Natural killer cell (primary cell): ENCODE data around the gene PCDH1. TPM values are rescaled to one million over a fixed set of nuclear protein-coding genes. Genes with fewer than 3 reads are reported as not detected.

Source experiments
- ATAC-seq, 3 donors: fragments of 150-1000 bp in 2 of 3; fragments of 200-7000 bp in 1 of 3; cut with Tn5 transposase; 1 replicate in 1 of 3; 2 replicates in 2 of 3; pipeline ENCODE4 v1.10.0; 2021; ENCODE audit warnings: mild to moderate bottlenecking in 2 of 3, moderate library complexity in 2 of 3
- DNase-seq, 2 donors: peaks; one replicate each; pipeline versions ENCODE4 v3.0.0 to v3.0.0-alpha.2; 2013 to 2021; ENCODE audit warnings: mixed read lengths in 1 of 2
- H3K27ac ChIP-seq: one replicate; pipeline ENCODE4 v1.5.1; 2013; ENCODE audit warnings: mild to moderate bottlenecking, low read length
- H3K27me3 ChIP-seq: one replicate; pipeline ENCODE4 v1.6.1; 2013; ENCODE audit warnings: low read length; ENCODE audit not compliant: control insufficient read depth, insufficient read depth
- H3K36me3 ChIP-seq: one replicate; pipeline ENCODE4 v1.6.1; 2013; ENCODE audit warnings: low read length; ENCODE audit not compliant: control insufficient read depth, insufficient read depth
- H3K4me1 ChIP-seq: one replicate; pipeline ENCODE4 v1.6.1; 2013; ENCODE audit warnings: low read length; ENCODE audit not compliant: control insufficient read depth, insufficient read depth
- H3K4me3 ChIP-seq: one replicate; pipeline ENCODE4 v1.5.1; 2013; ENCODE audit warnings: low read length
- H3K9me3 ChIP-seq: one replicate; pipeline ENCODE4 v1.6.1; 2013; ENCODE audit warnings: low read length; ENCODE audit not compliant: control insufficient read depth, insufficient read depth
- H3K27ac Mint-ChIP-seq, 2 donors: one replicate each; pipeline ENCODE4 v1.8.0; 2022; ENCODE audit warnings: mild to moderate bottlenecking in 2 of 2, mixed read lengths in 2 of 2, moderate library complexity in 1 of 2
- H3K27me3 Mint-ChIP-seq, 2 donors: one replicate each; pipeline ENCODE4 v1.8.0; 2022; ENCODE audit warnings: low read depth in 2 of 2, mixed read lengths in 2 of 2
- H3K36me3 Mint-ChIP-seq: one replicate; pipeline ENCODE4 v1.8.0; 2022; ENCODE audit warnings: mixed read lengths
- H3K4me1 Mint-ChIP-seq, 2 donors: one replicate each; pipeline ENCODE4 v1.8.0; 2022; ENCODE audit warnings: mixed read lengths in 2 of 2
- H3K4me3 Mint-ChIP-seq: one replicate; pipeline ENCODE4 v1.8.0; 2022; ENCODE audit warnings: mild to moderate bottlenecking, moderate library complexity, mixed read lengths
- H3K9me3 Mint-ChIP-seq, 2 donors: one replicate each; pipeline ENCODE4 v1.8.0; 2022; ENCODE audit warnings: mixed read lengths in 2 of 2
- WGBS: methylation state at CpG from one replicate; pipeline ENCODE4 v1.1.7; 2013; ENCODE audit warnings: missing lambda C conversion rate; ENCODE audit not compliant: insufficient coverage; 5-methylcytosine and 5-hydroxymethylcytosine counted together
- intact Hi-C: fragments of 100-400 bp; cut with micrococcal nuclease; formaldehyde crosslinking; loops from one replicate; pipeline ENCODE4 v1.14.2; 2022
- total RNA-seq, 4 donors: library from RNA; stranded (reverse); fragments of 120-200 nt in 1 of 4; gene quantifications; one replicate each; pipeline versions ENCODE4 v1.2.3 to v1.2.4, GENCODE V29; 2013 to 2022
- TF ChIP-seq, protein P1 (sequence below): fragments of 200-600 bp; IDR thresholded peaks from one replicate; pipeline ENCODE4 v1.8.0; 2022; ENCODE audit warnings: antibody characterized with exemption

PCDH1 gene
- total RNA-seq, 3 donors from 2014 or later (not counting 1 experiment from before 2014, with no cell fraction given): 19.2 to 39.2 (median 32.1) TPM

DNA sequence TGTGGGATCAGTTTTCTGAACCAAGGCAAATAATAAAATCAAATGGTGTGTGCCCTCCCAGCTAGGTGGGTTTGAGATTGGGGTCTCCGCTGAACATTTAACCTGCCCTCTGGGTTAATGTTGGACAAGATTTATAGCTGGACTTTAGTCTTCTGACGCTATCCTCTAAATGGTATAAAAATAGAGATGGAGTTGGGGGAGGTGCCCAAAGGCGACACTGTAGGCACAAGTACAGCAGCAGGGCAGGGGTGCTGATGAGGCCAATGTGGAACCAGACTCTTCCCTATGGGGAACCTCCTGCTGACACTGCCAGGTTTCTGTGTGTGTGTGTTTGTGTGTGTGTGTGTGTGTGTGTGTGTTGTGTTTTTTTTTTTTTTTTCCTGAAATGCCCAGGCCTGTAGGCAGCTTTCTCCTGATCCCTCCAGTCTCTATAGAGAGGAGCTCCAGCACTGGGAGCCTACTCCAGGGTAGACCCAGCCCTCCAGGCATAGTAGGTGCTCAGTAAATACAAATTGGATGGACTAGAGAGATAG, 37.9 kb downstream of the PCDH1 start:
- TF ChIP-seq, protein P1, sequence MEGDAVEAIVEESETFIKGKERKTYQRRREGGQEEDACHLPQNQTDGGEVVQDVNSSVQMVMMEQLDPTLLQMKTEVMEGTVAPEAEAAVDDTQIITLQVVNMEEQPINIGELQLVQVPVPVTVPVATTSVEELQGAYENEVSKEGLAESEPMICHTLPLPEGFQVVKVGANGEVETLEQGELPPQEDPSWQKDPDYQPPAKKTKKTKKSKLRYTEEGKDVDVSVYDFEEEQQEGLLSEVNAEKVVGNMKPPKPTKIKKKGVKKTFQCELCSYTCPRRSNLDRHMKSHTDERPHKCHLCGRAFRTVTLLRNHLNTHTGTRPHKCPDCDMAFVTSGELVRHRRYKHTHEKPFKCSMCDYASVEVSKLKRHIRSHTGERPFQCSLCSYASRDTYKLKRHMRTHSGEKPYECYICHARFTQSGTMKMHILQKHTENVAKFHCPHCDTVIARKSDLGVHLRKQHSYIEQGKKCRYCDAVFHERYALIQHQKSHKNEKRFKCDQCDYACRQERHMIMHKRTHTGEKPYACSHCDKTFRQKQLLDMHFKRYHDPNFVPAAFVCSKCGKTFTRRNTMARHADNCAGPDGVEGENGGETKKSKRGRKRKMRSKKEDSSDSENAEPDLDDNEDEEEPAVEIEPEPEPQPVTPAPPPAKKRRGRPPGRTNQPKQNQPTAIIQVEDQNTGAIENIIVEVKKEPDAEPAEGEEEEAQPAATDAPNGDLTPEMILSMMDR: no peak
- peaks cover 0 to 5% of the 10 kb centered on the region in 2 donors for H3K27me3 Mint-ChIP-seq
- intact Hi-C loops: no loop called here
- H3K4me3 ChIP-seq: no peak overlapping the region
- no peak overlapping the region for H3K4me3 Mint-ChIP-seq
- H3K36me3 Mint-ChIP-seq: no peaks in the 10 kb centered on the region
- WGBS: 83% methylated on average over 3 of the region's 3 CpGs
- peaks cover 5% of the 10 kb centered on the region for H3K4me1 ChIP-seq
- no peaks in the 10 kb centered on the region for H3K9me3 Mint-ChIP-seq
- H3K4me1 Mint-ChIP-seq: no peaks in the 10 kb centered on the region
- H3K27ac Mint-ChIP-seq: no peak overlapping the region
- DNase-seq (no peak), ATAC-seq (no peak)
- H3K27ac ChIP-seq: no peak overlapping the region
- H3K9me3 ChIP-seq: no peaks in the 10 kb centered on the region
- no peaks in the 10 kb centered on the region for H3K36me3 ChIP-seq
- H3K27me3 ChIP-seq: no peaks in the 10 kb centered on the region

DNA sequence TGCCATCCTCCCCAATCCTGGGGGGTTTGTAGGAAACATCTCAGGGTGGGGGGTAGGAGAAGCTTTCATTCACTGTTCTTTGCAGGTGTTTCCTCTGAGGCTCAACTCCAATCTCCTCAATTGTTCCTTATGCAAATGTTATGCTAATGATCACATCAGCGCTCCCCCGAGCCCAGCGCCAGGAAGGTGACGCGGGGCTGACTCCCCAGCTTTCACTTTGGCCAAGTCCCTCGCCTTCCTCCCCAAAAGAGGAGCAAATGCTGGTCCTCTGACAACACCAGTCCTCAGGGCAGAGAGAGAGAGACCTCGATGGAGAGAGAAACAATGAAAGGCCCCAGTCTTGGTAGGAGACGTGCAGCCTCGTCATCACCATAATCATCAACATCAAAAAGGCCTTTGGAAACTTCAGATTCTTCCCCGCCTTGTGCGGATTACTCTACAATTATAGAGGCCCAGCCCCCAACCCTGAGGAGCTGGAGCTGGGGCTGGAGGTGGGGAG, 39.1 kb downstream of the PCDH1 start:
- Histone ChIP-seq H3K4me1 (peaks cover 5% of the 10 kb centered on the region), H3K27ac (no peak overlapping the region), H3K27me3 (no peaks in the 10 kb centered on the region), H3K9me3 (no peaks in the 10 kb centered on the region), H3K36me3 (no peaks in the 10 kb centered on the region), H3K4me3 (no peak overlapping the region)
- TF ChIP-seq, protein P1: no peak
- whole genome bisulfite sequencing: 29% methylated on average over 7 of the region's 11 CpGs
- no peak for ATAC-seq
- peaks cover 0 to 5% of the 10 kb centered on the region in 2 donors for H3K27me3 Mint-ChIP-seq
- no peaks in the 10 kb centered on the region for H3K4me1 Mint-ChIP-seq
- DNase-seq: no peak
- no peaks in the 10 kb centered on the region for H3K9me3 Mint-ChIP-seq
- no peak overlapping the region for H3K4me3 Mint-ChIP-seq
- intact Hi-C loops: no loop called here
- no peaks in the 10 kb centered on the region for H3K36me3 Mint-ChIP-seq
- no peak overlapping the region for H3K27ac Mint-ChIP-seq

DNA sequence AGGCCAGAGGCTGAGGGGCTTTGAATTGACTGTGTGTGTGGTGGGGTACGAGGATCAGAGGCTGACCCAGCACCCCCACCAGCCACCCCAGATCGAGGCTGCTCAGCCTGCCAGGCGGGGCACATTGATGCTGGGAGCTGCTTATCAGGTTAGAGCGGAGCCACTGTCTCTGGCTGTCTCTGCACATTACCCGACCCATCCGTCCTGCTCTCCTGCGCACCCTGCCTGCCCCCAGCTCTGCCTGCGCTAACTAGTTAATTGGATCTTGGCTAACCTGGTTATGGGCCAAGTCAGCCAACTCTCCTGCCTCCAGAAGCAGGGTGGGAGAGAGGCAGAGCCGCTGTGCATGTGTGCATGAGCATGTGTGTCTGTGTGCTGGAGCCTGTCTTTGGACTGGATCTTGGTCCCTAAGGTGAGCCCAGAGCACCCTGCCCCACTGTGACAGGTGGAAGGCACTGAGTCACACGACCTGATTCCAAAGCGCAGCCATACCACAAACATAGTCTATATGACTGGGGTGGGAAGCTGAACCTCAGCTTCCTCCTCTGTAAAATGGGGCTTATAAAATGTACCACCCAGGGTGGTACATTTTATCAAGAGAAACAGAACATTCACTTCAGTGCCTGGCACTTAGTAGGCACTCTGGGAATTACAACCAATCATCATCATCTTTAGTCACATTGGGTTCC, 39.7 kb downstream of the PCDH1 start:
- H3K4me3 ChIP-seq: no peak overlapping the region
- no peak for ATAC-seq
- Mint-ChIP-seq H3K9me3 (no peaks in the 10 kb centered on the region), H3K4me1 (no peaks in the 10 kb centered on the region), H3K4me3 (no peak overlapping the region), H3K27ac (no peak overlapping the region), H3K36me3 (no peaks in the 10 kb centered on the region), H3K27me3 (peaks cover 0 to 5% of the 10 kb centered on the region in 2 donors)
- no peaks in the 10 kb centered on the region for H3K36me3 ChIP-seq
- H3K4me1 ChIP-seq: peaks cover 5% of the 10 kb centered on the region
- H3K27me3 ChIP-seq: no peaks in the 10 kb centered on the region
- intact Hi-C loops: no loop called here
- no peaks in the 10 kb centered on the region for H3K9me3 ChIP-seq
- no peak for DNase-seq
- TF ChIP-seq, protein P1: no peak
- WGBS: 94% methylated on average over 8 of the region's 11 CpGs
- no peak overlapping the region for H3K27ac ChIP-seq
